HuH-7 (cell line): ENCODE data around the gene CSGALNACT2.

ENCODE experiments used
- DNase-seq: peaks from one replicate; pipeline ENCODE4 v3.0.0; 2011; ENCODE audit warnings: low spot score

CSGALNACT2 gene

DNA sequence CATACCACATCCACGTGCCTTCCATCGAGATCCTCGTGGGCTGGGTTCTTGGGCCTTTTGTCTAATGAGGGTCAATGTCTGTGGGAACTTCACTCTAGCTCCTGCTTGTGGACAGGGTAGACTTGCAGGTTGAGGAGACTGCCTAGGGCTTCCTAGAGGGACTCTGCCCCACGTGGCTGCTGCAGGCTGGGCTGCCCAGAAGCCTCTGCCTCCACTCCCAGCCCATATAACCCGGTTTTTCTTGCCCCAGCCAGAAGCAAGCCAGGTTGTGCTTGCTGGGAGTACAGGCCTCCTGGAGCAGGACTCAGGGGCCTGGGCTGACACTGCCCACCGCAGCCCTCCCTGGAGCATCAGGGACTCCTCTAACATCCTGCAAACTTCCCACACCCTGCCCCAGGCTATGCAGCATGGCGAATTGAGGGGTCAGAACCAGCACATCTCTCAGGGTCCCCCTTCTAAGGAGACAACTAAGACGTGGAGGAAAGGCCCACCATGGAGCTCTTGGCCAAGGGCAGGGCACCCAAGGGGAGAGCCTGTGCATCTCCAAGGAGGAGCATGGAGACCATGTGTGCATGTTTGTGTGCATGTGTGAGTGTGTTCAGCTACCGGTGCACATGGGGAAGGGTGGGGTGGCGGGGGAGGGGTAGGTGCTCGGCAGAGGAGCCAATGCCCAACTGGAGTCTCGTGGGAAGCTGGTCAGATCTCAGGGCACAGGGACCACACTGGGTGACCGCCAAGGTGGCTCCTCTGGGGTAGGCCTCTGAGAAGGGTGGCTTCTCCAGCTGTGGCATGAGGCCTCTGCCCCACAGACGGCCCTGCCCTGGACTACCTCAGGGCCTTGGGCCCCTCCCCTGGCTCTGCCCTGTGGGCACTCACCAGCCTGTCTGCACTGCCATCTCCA is 66.0 kb downstream of the CSGALNACT2 start:
- DNase-seq: no peak

GRCh38 chr10:43204943-43205671 is 66.9 kb downstream of the CSGALNACT2 start:
- DNase-seq: peak; percentile 71

- DNase-seq: no peak
Observed at GRCh38 chr10:43205681-43206390, 67.6 kb downstream of the CSGALNACT2 start.

DNA sequence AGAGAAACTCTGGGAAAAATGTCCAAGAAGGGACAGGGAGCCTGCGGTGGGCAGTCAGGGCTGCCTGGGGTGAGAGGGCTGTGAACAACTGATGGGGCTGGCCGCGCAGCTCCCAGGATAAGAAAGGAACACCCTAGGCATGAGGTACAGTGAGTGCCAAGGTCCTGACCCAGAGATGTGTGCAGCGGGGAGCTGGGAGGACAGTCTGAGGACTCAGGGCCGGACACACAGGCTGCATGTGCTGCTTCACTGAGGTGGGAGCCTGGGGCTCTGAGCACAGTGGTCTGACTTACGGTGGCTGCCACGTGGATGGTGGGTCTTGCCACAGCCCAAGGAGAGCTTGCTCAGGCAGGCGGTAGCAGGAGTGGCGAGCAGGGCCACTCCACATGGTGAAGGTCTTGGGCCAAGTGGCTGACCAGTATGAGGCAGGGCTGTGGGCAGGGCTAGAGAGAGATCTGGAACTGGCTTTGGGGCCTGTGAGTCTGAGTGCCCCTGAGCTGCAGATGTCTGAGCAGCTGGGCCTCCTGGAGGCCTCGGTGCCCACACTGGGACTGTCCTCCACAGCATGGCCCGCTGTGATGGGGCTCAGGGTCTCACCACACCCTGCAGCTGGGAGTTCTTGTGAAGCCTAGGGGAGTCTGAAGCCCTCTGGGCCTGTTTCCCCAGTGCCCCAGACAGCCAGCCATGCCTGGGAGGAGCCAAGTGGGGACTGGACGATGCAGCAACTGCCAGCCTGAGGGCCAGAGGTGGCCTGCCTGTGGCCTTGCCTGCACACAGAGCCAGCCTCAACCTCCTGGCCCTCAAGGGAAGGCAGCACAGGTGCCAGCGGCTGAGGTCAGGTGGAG is 68.4 kb downstream of the CSGALNACT2 start:
- DNase-seq: no peak

GRCh38 chr10:43208147-43209073 is 70.2 kb downstream of the CSGALNACT2 start:
- DNase-seq: no peak

DNA sequence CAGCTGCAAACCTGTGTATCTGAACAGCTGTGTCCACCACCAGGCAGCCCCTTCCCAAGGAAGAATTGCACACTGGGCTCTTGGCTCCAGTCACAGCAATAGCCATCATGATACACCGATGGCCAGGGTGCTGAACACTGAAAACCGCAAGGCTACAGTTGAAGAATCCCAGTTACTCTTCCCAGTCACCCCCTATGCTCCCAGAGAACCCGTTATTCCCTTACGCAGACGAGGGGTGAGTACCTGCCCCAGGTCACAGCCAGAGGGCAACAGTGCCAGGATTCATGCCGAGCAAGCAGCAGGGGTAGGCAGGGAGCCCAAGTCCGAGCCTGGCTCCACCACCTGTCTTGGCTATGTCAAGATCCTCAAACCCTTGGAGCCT is 70.8 kb downstream of the CSGALNACT2 start:
- DNase-seq: no peak

GRCh38 chr10:43209651-43210141 is 71.5 kb downstream of the CSGALNACT2 start:
- DNase-seq: no peak

GRCh38 chr10:43210556-43210955 is 72.3 kb downstream of the CSGALNACT2 start:
- DNase-seq: no peak

GRCh38 chr10:43211030-43211429 is 72.8 kb downstream of the CSGALNACT2 start:
- DNase-seq: no peak

GRCh38 chr10:43211431-43212042 is 73.3 kb downstream of the CSGALNACT2 start:
- DNase-seq: no peak

GRCh38 chr10:43212043-43212721 is 73.9 kb downstream of the CSGALNACT2 start:
- no peak for DNase-seq

GRCh38 chr10:43214071-43214955 is 76.1 kb downstream of the CSGALNACT2 start:
- DNase-seq: no peak

GRCh38 chr10:43214956-43215561 is 76.8 kb downstream of the CSGALNACT2 start:
- no peak for DNase-seq

GRCh38 chr10:43215758-43216455 is 77.7 kb downstream of the CSGALNACT2 start:
- DNase-seq: no peak

DNA sequence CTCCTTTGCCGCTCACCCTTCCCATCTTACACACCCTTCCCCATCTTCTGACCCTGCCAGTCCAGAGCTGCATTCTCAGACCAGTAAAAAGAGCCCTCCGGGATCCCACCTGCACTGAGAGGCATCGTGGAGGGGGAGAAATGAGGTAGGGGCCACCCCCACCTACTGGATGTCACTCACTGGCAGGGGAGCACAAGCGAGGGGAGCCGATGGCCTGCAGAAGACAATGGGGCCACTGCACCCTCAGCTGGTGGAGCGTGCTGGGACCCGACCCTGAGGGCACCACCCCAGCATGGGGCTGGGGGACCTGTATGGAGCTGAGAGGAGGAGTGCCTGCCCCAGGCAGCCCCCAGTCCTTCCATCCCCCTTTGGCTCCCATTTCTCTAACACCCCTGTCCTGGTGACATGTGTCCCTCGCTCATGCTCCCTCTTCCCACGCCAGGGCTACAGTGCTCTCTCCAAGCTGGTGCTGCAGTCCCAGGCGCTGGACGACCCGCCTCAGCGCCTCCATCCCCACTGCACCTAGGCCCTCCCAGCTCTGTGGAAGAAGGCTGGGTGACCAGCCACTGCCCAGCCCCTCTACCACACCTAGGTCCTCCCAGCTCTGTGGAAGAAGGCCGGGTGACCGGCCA is 78.8 kb downstream of the CSGALNACT2 start:
- no peak for DNase-seq

DNA sequence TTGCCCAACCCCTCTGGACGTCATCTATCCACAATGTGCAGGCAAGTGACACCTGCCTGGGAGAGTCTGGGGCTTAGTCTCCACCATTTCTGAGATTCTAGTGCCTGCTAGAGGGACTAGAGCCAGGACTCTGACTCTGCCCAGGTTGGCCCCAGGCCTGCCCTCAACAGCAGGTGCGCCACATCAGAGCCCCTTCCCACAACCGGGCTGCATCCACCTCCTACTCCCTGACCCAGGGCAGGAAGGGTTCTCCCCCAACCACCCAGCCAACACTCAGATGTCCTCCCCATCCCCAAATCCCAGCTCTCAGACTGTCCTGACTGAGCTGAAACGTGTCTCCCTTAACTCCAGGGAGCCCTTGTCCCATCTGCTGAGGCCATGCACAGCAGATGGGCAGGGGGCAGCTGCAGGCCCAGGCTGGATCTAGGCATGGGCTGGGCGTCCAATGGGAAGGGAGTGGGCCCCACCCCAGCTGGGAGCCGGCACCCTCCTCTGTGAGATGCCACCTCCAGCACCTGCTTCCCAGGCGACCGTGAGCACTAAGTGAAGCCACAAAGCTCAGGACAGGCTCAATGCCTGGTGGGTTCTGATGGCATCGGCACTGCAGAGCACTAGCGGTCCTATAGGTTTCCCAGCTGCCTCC is 79.4 kb downstream of the CSGALNACT2 start:
- no peak for DNase-seq
